Stimulated activated CD8-positive, alpha-beta memory T cell treated with anti-CD3 and anti-CD28 coated beads, Interleukin-2, amount 100 ng/mL, for 48 hours (primary cell): ENCODE measurements around the gene GALNT9.
"Not testable (repeated sequence)": the region's sequence is repeated elsewhere in the genome, so short reads cannot be mapped to it uniquely, and the experiment has no call there.

Experiments used
- DNase-seq, 2 donors: peaks; one replicate each; pipeline ENCODE4 v3.0.0-alpha.2; 2020; ENCODE audit warnings: low read depth in 2 of 2

GALNT9 gene

GRCh38 chr12:132313182-132313581 lies 16.2 kb downstream of the GALNT9 start:
- DNase-seq: no peak

- DNase-seq: no peak
These were observed 16.9 kb downstream of the GALNT9 start for GRCh38 chr12:132312516-132312915.

DNA sequence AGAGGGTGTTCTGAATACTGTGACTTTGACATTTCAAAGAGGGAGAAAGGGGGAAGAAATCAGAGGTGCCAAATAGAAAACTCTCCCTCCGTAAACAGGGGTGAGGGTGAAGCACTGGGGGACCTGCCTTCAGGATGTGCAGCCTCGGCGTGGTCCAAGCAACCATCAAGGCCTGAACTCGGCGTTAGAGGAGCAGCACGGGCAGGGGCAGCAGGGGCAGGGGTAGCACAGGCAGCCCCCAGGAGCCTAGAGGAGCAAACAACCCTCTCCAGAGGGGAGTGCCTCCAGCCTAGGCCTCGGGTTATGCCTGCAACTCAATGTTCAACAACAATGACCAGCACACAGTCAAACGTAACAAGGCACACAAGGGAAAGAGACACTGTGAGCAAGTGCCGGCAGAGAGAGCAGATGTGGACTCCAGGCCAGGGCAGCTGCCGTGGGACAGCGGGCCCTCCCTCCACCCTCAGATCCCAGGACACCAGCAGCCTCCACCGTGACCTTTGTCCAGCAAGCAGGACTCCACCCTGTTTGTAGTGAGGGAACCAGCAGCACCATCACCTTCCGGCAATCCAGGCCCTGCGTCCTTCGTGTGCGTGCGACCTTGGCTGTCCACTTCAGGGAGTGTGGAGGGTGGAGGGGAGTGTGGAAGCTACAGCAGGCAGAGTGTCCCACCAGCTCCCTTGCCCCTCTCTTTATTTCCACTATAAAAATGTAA lies 18.0 kb downstream of the GALNT9 start:
- DNase-seq: no peak

DNA sequence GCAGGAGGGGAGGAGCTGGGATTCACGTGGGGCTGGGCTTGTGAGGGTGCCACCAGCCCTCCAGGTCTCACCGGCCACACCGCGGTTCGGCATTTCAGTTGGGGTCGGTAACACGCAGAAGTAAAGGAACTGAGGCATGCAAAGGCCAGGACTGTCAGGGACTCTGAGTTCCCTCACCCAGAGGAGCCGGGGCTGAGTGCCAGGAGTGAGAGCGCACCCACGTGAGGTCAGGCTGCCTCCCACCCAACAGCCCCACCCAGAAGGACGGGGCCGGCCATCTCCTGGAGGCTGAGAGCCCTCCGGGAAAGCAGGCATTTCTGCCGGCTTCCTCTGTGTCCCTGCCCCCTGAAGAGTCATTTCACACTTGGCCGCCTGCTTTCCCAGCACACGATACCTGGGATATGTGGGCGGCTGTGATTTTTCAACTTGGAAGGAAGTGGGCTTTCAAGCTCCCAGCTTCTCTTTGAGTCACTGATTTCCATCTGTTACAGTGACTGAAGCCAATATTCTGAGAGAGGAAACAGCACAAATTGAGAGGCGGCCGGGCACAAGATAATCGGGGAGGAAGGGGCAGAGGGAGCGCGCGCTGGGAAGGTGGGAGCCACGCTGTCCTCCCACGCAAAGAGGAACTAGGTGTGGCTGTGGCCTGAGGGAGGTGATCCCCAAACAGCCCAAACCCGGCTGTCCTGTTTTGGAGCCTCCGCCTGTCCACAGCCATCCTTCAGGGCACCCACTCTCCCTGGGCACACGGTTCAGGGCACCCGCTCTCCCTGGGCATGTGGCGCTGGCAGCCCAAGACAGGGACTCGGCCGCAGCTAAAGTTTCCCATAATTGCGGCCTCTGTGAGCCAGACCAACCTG lies 19.0 kb downstream of the GALNT9 start:
- no peak for DNase-seq

DNA sequence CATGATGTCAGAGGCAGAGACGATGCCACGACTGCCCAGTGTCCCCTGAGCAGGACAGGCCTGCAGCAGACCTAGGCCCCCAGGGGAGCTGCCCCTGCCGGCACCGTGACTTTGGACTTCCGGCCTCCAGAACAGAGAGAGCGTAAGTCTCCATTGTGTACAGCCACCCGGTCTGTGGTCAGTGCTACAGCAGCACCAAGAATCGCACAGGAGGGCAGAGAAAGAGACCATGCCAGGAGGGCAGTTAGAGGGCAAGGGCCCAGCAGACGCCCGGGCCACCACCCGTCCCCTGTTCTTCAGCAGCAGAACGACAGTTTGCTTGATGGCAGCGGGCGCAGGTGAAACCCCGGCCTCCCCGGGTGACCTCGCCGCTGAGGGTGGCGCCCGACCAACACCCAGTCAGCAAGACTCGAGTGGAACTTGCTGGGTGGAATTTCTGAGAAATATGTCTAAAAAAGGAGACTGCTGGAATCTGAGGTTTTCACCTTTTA lies 19.7 kb downstream of the GALNT9 start:
- DNase-seq: no peak

GRCh38 chr12:132308853-132309595 lies 20.4 kb downstream of the GALNT9 start:
- DNase-seq: no peak

DNA sequence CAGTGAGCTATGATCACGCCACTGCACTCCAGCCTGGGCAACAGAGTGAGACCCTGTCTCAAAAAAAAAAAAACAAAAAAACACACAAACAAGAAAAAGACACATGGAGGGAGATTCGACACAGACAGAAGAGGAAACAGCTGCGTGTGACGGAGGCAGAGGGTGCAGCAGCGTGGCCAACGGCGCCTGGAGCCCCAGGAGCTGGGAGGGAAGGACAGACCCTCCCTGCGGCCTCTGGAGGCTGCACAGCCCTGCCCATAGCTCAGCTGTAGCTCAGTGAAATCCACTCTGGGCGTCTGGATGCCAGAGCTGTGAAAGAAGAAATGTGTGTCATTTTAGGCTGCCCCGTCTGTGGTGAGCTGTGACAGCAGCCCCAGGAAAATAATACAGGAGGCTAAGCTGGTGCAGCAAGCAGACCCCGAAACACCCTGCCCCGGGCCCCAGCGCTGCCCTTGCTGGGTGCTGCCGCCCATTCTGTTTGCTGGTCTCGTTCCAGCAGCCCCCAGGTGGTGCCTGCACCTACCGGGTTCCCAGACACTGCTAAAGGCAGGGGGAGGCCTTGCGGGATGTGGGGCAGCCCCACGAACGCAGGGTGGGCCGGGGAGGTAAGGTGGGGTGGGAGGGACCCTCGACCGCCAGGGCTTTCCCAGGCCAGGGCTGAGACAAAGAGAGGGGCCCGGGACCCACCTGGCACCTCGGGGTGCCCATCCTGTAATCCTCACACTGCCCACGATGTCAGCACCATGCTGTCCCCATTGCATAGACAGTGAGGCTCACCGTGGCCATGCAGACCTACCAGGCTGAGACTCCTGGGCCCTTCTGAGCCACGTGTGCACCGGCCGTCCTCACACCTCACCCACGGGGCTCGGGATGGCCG lies 21.2 kb downstream of the GALNT9 start:
- DNase-seq: no peak

GRCh38 chr12:132306885-132307191 lies 22.6 kb downstream of the GALNT9 start:
- DNase-seq: no peak

DNA sequence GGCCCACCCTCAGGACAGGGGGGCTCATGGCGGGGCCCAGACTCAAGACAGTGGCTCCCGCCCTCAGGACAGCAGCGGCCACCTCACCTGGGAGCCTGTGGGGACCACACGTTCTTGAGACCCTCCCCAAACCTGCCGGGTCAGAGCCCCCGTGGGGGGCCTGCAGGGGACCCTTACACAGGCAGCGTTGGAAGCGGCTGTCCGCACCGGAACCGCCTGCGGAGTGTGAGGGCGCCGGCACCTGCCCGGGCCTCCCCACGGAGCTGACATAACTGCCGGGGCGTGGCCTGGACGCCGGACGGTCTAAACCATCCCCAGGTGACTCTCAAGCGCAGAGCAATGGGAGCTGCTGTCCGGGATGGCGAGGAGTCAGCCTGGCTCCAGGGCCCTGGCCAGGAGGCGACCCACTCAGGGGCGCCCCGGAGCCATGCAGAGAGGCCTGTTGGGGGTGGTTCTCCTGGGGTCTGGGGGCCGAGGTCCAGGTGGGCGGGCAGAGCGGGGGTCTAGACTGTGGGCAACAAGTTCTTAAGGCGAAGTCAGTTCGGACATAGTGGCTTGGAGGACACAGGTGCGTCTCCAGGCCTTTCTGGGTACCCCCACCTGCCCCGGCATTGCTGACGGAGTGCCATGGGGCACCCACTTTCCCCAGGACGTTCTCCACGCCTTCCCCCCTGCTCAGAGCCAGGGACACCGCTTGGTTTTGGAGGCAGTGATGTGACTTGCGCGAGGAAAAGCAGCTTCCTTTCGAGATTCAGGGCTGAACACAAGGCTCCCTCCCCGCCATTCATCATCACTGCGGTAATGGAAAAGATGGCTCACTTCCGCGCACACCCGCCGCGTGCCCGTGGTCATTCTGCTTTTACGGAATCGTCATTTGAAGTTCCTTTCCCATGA lies 23.2 kb downstream of the GALNT9 start:
- DNase-seq: no peak

GRCh38 chr12:132305560-132305966 lies 23.8 kb downstream of the GALNT9 start:
- no peak for DNase-seq

DNA sequence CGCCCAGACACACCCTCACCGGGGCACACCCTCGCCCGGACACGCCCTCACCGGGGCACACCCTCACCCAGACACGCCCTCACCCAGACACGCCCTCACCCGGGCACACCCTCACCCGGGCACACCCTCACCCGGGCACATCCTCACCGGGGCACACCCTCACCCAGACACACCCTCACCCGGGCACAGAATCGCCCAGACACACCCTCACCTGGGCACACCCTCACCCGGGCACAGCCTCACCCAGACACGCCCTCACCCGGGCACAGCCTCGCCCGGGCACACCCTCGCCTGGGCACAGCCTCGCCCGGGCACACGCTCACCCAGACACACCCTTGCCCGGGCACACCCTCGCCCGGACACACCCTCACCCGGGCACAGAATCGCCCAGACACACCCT lies 24.5 kb downstream of the GALNT9 start:
- not testable (repeated sequence) for DNase-seq

DNA sequence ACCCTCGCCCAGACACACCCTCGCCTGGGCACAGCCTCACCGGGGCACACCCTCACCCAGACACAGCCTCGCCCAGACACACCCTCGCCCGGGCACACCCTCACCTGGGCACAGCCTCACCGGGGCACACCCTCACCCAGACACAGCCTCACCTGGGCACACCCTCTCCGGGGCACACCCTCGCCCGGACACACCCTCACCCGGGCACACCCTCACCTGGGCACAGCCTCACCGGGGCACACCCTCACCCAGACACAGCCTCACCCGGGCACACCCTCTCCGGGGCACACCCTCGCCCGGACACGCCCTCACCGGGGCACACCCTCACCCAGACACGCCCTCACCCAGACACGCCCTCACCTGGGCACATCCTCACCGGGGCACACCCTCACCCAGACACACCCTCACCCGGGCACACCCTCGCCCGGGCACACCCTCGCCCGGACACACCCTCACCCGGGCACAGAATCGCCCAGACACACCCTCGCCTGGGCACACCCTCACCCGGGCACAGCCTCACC lies 25.5 kb downstream of the GALNT9 start:
- not testable (repeated sequence) for DNase-seq

DNA sequence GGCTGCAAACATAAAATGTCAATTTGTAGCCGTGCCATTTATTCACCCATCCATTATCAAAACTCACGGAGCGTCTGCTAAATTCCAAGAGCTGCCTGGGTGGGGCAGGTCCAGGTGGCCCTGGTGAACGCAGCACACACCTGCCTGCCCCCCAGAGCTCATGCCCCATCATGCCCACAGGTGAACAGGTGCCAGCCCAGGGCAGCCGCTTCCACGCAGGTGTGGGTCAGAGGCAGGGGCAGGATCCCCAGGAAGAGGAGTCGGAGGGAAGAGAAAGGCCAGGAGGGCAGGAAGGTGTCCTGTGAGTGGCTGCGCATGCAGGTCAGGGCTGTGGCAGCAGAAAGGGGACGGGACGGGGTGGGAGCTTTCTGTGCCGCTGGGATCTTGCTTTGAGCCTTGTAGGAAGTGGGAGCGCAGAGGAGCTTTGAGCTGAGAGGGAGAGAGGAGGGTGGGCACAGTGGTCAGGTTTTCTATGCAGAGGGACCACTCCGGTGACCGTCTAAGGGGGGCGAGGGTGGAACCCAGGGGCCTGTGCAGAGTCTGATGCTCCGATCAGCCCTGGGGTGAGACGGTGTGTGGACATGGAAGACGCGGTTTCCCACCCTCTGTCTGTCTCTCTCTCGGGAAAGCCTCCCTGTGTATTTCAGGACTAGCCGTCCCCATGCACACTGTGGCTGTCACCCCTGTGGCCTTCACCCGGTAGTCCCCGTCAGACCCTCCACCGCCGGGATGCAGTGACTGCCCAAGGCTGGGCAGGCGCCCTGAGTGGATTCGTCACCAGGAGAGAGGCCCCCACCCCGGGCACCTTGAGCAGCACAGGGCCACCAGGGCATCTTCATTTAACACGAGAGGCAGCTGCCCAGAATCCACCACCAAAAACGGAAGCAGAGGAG lies 26.7 kb downstream of the GALNT9 start:
- DNase-seq: no peak

- DNase-seq: no peak
These were observed 28.3 kb downstream of the GALNT9 start for GRCh38 chr12:132300789-132301722.

GRCh38 chr12:132296063-132296462 lies 33.3 kb downstream of the GALNT9 start:
- DNase-seq: no peak

- not testable (repeated sequence) for DNase-seq
These were observed 33.8 kb downstream of the GALNT9 start for GRCh38 chr12:132295561-132295960.

- DNase-seq: no peak
These were observed 34.3 kb downstream of the GALNT9 start for GRCh38 chr12:132295101-132295526.
